Measurements from ENCODE around the gene PRDM16.

DNA sequence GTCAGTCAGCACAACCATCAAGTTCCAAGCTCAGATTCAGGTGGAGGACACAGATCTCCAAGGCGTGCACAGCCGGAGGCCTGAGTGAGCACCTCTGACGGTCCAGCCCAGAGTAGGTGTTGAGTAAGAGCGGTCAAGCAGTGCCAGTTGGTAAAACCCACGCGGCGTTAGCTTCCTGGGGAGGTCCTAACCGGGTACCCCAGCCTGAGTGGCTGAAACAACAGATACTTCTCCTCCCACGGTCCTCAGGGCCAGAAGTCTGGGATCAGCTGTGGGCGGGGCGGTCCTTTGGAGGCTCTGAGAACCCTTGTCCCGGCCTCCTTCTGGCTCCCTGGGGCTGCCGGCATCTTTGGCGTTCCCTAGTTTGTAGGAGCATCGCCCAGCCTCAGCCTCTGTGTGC is 94.4 kb downstream of the PRDM16 start:
- TF ChIP-seq, protein P1, sequence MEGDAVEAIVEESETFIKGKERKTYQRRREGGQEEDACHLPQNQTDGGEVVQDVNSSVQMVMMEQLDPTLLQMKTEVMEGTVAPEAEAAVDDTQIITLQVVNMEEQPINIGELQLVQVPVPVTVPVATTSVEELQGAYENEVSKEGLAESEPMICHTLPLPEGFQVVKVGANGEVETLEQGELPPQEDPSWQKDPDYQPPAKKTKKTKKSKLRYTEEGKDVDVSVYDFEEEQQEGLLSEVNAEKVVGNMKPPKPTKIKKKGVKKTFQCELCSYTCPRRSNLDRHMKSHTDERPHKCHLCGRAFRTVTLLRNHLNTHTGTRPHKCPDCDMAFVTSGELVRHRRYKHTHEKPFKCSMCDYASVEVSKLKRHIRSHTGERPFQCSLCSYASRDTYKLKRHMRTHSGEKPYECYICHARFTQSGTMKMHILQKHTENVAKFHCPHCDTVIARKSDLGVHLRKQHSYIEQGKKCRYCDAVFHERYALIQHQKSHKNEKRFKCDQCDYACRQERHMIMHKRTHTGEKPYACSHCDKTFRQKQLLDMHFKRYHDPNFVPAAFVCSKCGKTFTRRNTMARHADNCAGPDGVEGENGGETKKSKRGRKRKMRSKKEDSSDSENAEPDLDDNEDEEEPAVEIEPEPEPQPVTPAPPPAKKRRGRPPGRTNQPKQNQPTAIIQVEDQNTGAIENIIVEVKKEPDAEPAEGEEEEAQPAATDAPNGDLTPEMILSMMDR (IDR thresholded peaks at IDR 0.05): no peak
- no peak for TF ChIP-seq POLR2A (IDR thresholded peaks at IDR 0.05)

Measured in uterus (tissue), 2 donors.